T follicular helper cell (primary cell): ENCODE results near the gene SLC25A45.
"Not testable (repeated sequence)": the region's sequence is repeated elsewhere in the genome, so short reads cannot be mapped to it uniquely, and the experiment has no call there.

Experiments
- DNase-seq: peaks from one replicate; pipeline ENCODE4 v3.0.0-alpha.2; 2020; ENCODE audit warnings: low read depth

SLC25A45 gene

DNA sequence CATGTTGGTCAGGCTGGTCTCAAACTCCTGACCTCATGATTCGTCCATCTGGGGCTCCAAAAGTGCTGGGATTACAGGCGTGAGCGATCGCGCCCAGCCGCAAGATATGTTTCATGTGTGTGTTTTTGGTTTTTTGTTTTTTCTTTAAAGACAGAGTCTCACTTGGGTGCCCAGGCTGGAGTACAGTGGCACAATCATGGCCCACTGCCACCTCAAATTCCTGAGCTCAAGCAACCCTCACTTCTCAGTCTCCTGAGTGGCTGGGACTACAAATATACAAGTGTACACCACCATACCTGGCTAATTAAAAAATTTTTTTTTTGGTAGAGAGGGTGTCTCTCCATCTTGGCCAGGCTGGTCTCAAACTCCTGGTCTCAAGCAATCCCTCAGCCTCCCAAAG lies 19.5 kb downstream of the SLC25A45 start:
- no peak for DNase-seq

DNA sequence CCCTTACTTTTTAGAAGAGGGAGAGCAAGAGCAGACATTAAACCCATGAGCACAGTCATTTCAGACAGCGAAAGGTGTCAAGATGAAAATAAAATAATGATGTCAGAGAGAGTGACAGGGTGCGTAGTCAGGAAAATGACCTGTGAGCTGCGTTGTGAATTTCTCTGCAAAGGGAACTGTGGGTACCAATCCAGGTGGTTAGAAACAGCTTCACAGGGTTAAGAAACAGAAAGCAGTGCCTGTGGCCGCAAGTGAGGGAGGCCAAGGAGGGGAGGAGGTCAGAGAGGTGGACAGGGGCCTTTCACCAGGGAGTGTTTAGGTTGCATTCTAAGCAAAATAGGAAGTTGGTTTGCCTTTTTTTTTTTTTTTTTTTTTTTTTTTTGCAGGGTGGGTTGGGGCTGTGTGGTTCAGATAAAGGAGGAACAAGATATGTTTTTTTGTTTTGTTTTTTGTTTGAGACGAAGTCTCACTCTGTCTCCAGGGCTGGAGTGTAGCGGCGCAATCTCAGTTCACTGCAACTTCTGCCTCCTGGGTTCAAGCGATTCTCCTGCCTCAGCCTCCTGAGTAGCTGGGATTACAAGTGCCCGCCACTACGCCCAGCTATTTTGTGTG lies 20.0 kb downstream of the SLC25A45 start:
- DNase-seq, result no peak

DNA sequence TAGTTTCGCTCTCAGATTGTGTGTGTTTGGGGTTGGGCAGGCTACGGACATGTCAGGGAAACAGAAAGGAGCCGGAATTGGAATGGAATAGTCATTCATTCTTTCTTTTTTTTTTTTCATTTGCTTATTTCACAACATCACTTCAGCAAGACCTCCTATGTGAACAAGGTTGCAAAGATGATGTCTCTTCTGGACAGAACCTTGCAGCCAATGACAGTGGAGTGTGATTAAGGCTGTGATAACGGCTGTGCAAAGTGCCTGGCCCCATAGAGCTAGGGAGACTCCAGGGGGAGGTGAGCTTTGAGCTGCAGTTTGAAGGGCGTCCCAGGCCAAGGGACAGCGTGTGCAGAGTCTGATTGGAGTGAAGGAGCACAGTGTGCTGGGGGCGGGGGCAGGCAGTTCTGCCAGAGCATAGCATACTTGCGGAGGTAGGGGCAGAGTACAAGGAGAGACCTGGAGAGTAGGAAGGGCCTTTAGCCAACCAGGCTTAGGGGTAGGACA lies 24.5 kb downstream of the SLC25A45 start:
- no peak for DNase-seq

DNA sequence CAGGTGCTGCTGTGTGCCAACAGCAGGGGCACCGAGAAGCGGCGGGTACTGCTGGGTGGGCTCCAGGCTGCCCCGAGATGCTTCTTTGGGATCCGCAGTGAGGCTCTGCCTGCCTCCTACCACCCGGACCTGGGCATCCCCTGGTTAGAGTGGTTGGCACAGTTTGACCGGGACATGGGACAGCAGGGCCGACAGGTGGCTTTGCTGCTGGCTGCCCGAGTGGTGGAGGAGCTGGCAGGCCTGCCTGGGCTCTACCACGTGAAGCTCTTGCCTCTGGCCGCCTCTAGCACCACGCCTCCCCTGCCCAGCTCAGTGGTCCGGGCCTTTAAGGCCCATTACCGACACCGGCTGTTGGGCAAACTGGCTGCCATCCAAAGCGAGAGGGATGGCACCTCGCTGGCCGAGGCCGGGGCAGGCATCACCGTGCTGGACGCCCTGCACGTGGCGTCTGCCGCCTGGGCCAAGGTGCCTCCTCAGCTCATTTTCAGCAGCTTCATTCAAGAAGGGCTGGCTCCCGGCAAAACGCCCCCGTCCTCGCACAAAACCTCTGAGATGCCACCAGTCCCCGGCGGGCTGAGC lies 26.0 kb downstream of the SLC25A45 start:
- DNase-seq, result no peak

DNA sequence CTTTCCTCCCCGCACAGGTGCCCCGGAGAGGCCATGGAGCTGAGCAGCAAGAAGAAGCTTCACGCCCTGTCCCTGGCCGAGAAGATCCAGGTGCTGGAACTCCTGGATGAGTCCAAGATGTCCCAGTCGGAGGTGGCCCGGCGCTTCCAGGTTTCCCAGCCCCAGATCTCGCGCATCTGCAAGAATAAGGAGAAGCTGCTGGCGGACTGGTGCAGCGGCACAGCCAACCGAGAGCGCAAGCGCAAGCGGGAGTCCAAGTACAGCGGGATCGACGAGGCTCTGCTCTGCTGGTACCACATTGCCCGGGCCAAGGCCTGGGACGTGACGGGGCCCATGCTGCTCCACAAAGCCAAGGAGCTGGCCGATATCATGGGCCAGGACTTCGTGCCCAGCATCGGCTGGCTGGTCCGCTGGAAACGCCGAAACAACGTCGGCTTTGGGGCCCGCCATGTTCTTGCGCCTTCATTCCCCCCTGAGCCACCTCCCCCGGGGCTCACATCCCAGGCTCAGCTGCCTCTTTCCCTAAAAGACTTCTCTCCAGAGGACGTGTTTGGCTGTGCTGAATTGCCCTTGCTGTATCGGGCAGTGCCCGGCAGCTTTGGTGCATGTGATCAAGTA lies 26.6 kb downstream of the SLC25A45 start:
- DNase-seq, result no peak

DNA sequence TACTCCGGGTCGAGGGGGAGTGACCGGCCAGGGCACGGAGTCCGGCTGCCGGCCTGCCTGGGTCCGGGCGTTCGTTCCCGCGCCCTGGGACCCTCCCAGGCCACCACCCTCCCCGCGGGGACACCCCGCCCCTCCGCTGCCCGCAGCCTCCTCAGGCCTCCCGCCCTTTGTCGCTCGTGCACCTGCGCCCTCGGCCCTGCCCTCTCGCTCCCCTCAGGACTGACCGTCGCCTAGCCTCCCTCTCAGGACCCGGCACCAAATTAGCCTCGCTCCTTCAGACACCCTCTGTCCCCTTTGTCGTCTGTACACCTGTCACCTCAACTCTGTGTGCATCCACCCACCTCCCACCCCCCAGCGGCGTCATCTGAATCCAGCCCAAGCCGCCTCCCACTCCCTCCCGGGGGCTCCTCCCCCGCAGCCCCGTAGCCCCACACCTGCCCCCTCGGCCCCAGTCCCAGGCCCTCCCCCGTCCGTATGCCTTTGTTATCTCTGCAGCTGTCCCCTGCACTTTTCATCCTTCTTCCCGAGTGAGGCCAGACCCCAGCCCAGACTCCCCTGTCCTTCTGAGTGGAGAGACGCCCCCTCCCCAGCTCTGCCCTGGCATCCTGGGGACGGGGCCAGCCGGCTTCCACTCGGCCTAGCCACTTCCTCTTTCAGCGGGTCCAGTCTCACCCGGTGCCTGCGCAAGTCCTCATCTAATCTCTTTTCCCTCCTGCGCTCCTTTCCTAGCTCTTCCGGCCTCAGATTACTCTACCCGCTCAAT lies 27.3 kb downstream of the SLC25A45 start:
- DNase-seq, result peak; percentile 66

DNA sequence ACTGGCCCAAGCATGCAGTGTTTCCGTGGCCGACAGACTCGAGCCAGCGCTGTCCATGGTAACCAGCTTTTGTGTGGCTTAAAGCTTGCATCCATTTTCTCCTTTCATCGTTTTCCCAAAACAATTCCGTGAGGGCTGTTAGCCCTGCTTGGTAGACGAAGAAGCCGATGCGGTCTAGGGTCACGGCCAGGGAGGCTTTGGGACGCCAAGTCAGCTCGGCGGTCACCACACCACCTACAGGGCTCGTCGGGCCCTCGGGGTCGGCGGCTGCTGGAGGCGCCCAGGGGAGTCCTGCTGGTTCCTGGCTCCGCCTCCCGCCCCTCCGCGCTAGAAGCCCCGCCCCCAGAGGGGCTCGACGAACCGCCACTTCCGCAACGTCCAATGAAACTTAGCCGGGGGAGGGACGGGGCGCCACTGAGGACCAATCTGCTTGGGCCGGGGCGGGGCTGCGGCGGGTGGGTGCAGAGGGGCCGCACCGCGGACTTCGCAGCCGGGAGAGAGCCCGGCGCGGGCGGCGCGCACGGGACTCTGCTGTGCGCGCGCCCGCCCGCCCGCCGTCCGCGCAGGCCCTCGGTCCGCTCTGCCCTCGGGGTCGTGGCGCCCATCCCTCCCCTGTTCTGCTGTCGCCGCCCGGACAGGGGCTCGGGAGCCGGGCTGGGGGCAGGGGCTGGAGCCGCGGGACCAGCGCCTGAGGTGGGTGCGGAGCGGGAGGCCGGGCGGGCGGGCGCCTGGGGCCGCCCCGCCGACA lies 28.0 kb downstream of the SLC25A45 start, which contains the start of gene TIGD3:
Gene TIGD3 (plus strand): TSS at position 487 of the 748 bp plus-strand sequence. CDS start 1,058 bp downstream, outside the sequence.
- peak; percentile 96 for DNase-seq

DNA sequence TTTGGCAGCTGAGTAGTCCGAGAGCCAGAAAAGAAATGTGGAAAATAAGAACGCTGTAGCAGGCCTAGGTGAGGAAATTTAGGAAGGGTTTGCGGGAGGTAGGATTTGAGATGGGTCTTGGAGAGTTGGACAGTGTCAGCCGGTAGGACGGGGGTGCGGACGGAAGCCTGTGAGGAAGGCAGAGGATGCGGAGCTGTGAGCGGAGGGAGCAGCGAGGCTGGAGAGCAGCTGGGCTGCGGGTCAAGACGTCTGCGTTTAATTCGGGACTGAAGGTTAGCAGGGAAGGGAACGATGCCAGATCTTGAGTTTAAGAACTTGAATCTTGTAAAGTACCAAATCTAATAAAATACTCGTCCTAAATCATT lies 28.6 kb downstream of the SLC25A45 start:
- DNase-seq, result no peak

DNA sequence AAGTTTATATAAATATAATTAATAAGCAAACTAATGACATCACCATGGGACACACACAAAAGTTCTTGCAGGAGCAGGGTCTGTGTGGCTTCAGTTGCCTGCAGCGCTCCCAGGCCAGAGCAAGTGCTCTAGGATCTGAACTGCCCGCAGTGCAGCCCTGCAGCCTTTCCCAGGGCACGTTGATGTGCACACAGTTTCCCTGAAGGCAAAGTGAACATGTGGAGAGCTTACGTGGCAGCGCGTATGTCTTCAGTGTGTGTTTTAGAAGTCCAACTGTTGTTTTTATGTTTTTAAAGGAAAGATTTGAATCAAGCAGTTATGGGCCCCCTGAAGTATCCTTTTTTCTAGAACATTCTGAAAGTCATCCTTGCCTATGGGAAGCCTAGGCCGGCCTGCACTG lies 29.1 kb downstream of the SLC25A45 start:
- DNase-seq, result no peak

DNA sequence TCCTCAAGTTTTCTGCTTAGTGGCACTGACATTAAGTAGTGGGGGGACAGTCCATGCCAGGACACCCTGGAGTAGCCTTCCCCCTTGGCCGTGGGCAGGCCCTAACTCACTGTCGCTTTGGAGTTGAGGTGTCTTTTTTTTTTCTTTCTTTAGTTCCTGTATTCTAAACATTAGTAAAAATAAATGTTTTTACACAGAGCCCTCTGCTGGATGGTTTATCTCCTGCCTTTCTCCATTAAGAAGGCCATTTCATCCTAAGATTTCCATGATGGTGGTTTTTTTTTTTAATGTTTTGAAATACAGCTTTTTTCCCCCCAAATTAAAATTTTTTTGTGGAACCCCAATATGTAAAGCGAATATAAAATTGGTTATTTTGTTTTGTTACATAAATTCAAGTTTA lies 29.7 kb downstream of the SLC25A45 start:
- no peak for DNase-seq

DNA sequence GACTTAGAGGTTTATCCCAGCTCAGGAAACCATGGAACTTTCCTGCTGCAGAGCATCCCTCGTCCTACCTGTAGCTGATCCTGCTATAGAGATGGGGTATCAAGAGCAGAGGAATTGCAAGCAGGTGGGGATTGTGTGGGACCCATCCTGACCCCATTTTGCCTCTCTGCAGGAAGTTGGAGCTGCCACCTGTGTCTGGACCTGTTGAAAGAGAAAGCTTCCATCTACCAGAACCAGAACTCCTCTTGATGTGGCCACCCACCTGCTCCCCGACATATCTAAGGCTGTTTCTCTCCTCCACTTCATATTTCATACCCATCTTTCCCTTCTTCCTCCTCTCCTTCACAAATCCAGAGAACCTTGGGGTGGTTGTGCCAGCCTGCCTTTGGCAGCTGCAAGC lies 30.9 kb downstream of the SLC25A45 start:
- DNase-seq, result no peak

DNA sequence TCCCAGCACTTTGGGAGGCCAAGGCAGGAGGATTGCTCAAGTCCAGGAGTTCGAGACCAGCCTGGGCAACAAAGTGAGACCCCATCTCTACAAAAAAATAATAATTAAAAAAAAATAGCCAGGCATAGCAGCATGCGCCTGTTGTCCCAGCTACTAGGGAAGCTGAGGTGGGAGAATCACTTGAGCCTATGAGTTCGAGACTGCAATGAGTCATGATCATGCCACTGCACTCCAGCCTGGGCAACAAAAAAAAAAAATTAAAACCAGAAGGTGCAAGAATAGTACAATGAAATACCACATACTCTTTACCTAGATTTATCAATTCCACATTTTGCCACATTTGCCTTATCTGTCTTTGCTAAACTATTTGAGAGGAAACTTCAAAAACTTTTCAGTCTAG lies 40.6 kb downstream of the SLC25A45 start:
- DNase-seq, result no peak

DNA sequence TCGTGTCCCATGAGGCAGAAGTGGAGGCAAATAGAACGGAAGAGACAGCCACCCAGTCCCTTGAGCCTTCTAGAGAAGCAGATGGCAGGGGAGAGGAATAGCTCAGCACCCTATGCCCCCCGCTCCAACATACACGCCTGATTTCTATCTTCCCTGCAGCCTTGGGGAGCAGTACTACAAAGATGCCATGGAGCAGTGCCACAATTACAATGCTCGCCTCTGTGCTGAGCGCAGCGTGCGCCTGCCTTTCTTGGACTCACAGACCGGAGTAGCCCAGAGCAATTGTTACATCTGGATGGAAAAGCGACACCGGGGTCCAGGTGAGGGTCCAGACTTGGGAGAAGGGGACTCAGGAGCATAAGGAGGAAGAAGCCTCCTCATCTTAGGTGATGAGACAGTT lies 42.2 kb downstream of the SLC25A45 start:
- no peak for DNase-seq

DNA sequence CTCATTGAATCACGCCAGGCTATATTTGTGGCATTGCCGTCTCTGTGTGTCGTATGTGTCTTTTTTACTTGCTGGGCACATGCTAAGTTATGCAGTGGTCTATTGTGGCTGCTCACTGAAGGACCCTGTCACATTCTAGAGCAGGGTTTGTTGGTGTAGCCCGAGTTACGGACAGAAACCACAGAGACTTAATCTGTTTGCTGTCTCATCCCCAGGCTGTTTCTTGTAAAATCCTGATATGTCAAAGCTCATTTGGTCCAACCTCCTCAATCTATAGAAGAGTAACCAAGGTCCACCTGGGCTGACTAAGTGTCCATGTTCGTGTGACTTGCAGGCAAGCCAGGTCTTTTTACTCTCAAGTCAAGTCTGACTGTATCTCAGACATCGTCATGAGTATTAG lies 43.8 kb downstream of the SLC25A45 start:
- DNase-seq, result no peak

DNA sequence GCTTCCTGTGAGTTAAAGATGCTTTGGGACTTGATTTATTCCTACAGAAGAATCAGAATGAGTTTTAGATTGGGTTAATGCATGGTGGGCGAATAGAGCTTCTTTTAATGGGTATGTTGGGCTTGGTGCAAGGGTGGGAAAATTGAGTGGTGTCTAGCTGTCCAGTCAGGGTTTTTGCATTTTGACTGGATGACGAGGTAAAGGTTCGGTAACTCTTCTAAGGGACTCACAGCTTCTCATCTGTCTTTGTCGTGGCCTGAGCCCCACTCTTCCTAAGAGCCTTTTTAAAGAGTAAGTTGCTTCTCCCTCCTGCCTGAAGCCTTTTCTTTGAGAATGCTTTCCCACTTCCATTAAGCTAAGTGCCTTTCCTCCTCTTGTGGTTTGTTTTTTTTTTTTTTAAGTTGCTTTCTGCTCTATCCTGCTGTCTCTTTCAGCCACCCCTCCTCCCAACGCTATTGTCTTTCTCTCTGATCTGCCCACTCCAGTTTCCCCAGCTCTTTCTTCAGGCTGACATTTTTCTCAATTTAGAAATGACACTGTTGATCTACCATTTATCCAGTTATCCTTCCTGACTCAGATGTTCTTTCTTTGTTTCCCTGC lies 47.6 kb downstream of the SLC25A45 start:
- DNase-seq, result no peak

DNA sequence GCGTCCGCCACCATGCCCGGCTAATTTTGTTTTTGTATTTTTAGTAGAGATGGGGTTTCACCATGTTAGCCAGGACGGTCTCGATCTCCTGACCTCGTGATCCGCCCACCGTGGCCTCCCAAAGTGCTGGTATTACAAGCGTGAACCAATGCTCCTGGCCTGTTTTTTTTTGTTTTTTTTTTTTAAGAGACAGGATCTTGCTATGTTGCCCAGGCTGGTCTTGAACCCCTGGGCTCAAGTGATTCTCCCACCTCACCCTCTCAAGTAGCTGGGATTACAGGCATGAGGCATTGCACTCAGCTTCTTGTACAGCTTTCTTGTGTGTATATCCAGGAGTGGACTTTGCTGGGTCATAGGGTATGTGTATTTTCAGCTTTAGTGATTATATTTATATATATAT lies 49.9 kb downstream of the SLC25A45 start:
- not testable (repeated sequence) for DNase-seq

DNA sequence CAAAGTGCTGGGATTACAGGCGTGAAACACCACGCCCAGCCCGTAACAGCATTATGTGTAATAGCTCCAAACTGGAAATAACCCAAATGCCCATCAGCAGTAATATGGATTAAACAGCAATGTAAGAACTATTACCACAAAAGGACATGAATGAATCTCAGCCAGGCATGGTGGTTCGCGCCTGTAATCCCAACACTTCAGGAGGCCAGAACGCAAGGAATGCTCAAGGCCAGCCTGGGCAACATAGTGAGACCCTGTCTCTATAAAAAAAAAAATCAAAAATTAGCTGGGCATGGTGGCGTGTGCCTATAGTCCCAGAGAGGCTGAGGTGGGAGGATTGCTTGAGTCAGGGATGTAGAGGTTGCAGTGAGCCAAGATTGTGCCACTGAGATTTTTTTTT lies 51.9 kb downstream of the SLC25A45 start:
- DNase-seq, result no peak

DNA sequence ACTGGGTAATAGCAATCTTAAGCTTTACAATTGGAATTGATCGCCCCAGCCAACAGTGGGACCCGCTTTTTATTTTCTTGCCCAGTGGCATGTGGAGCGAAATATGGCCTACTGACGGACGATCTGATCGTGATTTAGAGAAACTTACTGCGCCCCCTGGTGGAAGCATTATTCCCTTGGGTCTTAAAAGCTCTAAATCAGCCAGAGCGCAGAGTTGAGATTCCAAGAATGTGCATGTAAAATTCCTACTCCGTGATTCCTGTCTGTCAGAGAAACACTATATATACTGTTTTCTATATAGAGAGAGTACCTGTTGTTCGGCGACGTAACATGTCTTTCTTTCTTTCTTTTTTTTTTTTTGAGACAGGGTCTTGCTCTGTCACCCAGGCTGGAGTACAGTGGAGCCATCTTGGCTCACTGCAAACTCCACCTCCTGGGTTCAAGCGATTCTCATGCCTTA lies 52.5 kb downstream of the SLC25A45 start:
- DNase-seq, result peak; percentile 77

DNA sequence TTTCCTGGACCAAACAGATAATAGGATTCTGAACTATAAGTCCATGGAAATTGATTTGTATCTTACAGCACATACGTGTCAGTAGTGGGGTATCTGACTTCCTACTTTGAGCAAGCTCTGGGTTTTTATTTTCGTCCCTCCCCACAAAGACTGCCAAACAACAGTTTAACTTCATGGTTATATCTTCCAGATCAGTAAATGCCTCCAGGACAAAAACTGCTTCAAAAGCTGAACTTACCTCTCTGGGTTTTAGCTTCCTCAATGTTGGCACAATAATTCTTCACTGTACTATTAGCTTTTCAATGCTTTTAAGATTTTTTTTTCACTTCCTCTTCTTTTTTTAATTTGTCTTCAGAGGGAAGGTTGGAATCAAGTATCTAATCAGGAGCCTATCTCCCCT lies 53.0 kb downstream of the SLC25A45 start:
- DNase-seq, result no peak

DNA sequence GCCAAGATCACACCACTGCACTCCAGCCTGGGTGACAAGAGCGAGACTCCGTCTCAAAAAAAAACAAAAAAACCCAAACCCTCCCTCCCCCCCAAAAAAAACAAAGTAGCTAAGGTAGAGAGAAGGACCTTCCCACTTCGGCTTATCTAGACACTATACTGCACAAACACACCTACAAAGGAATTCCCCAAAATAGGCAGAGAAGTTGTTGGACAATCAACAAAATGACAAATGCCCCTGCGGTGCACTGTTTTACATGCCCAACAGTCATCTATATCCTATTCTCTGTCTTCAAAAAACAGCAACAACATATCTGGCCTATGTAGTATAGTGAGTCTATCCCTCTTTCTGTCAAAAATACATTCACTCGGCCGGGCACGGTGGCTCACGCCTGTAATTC lies 55.4 kb downstream of the SLC25A45 start:
- no peak for DNase-seq

DNA sequence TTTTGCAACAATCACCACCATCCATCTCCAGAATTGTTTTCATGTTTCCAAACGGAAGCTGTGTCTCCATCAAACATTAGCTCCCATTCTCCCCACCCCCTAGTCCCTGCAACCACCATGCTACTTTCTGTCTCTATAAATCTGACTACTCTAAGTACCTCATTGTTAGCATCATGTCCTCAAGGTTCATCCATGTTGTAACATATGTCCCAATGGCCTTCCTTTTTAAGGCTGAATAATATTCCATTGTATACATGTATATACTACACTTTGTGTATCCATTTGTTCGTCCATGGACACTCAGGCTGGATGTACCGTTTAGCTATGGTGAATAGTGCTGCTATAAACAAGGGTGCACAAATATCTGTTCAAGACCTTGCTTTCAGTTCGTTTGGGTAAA lies 57.0 kb downstream of the SLC25A45 start:
- DNase-seq, result no peak
